OCI-LY3 (cell line): Measurements from ENCODE around the gene ZNF324B.

Experiments
- H2AFZ ChIP-seq: fragments of 200-600, 300-600 bp; shearing (Covaris generic); 2 replicates; pipeline ENCODE4 v1.6.0; 2014; ENCODE audit warnings: antibody characterized with exemption, low read depth, low read length
- H3K27ac ChIP-seq: fragments of 200-600, 300-600 bp; sonication (generic); 2 replicates; pipeline ENCODE4 v1.5.1; 2014; ENCODE audit warnings: mild to moderate bottlenecking, low read length, moderate library complexity, mixed read lengths
- H3K27me3 ChIP-seq: fragments of 200-600, 300-600 bp; sonication (generic); 2 replicates; pipeline ENCODE4 v1.6.1; 2014; ENCODE audit warnings: low read depth, low read length, mixed read lengths
- H3K36me3 ChIP-seq: fragments of 200-600, 300-600 bp; sonication (generic); replicated peaks from 2 replicates; pipeline ENCODE3; 2014; ENCODE audit warnings: low read depth, low read length, mixed read lengths
- H3K4me1 ChIP-seq: fragments of 300-600, 200-600 bp; sonication (generic); 2 replicates; pipeline ENCODE4 v1.6.1; 2014; ENCODE audit warnings: low read length, mixed read lengths
- H3K4me2 ChIP-seq: fragments of 200-600, 300-600 bp; sonication (generic); 2 replicates; pipeline ENCODE4 v1.6.1; 2014; ENCODE audit warnings: low read length, mixed read lengths
- H3K4me3 ChIP-seq: fragments of 300-600, 200-600 bp; sonication (generic); 2 replicates; pipeline ENCODE4 v1.5.1; 2014; ENCODE audit warnings: antibody characterized with exemption, mild to moderate bottlenecking, low read length, moderate library complexity
- H3K79me2 ChIP-seq: fragments of 300-600, 200-600 bp; shearing (Covaris generic); 2 replicates; pipeline ENCODE4 v1.6.1; 2014; ENCODE audit warnings: mild to moderate bottlenecking, low read length, mixed read lengths
- H3K9ac ChIP-seq: fragments of 300-600, 200-600 bp; shearing (Covaris generic); 2 replicates; pipeline ENCODE4 v1.6.0; 2014; ENCODE audit warnings: mild to moderate bottlenecking, low read length, moderate library complexity
- H3K9me3 ChIP-seq: fragments of 200-600, 300-600 bp; shearing (Covaris generic); 2 replicates; pipeline ENCODE4 v1.6.1; 2014; ENCODE audit warnings: low read length, mixed read lengths; ENCODE audit not compliant: insufficient read depth
- H4K20me1 ChIP-seq: fragments of 200-600, 300-600 bp; sonication (generic); 2 replicates; pipeline ENCODE4 v1.6.1; 2016; ENCODE audit warnings: low read length, mixed read lengths; ENCODE audit not compliant: insufficient read depth
- CTCF ChIP-seq: fragments of 200-600, 300-600 bp; sonication (generic); IDR thresholded peaks from 2 replicates; pipeline ENCODE4 v1.5.1; 2014; ENCODE audit warnings: antibody characterized with exemption, low read length, low read depth
- EZH2phosphoT487 ChIP-seq: fragments of 200-600 bp; shearing (Covaris generic); IDR thresholded peaks from 2 replicates; pipeline ENCODE4 v1.6.1; 2018; ENCODE audit warnings: antibody characterized with exemption, mixed run types, low read depth

Gene ZNF324B

GRCh38 chr19:58497634-58498170 is 46.3 kb downstream of the ZNF324B start:
- Histone ChIP-seq H3K9ac (peak overlapping the region; percentile 79), H3K9me3 (no peaks in the 10 kb centered on the region), H3K4me1 (peaks cover 20% of the 10 kb centered on the region), H3K27ac (no peak overlapping the region), H3K36me3 (peaks cover 13% of the 10 kb centered on the region), H4K20me1 (no peaks in the 10 kb centered on the region), H3K79me2 (peaks cover 28% of the 10 kb centered on the region), H2AFZ (no peak overlapping the region), H3K4me2 (peak overlapping the region; percentile 95), H3K4me3 (peak overlapping the region; percentile 81), H3K27me3 (no peaks in the 10 kb centered on the region)
- TF ChIP-seq CTCF (no peak), EZH2phosphoT487 (no peak)

- Histone ChIP-seq H3K27me3 (no peaks in the 10 kb centered on the region), H3K79me2 (peaks cover 28% of the 10 kb centered on the region), H3K4me3 (peak overlapping the region; percentile 81), H3K36me3 (peaks cover 13% of the 10 kb centered on the region), H3K27ac (peak overlapping the region; percentile 76), H3K4me2 (peak overlapping the region; percentile 95), H3K9me3 (no peaks in the 10 kb centered on the region), H4K20me1 (no peaks in the 10 kb centered on the region), H3K9ac (peak overlapping the region; percentile 79), H3K4me1 (peaks cover 20% of the 10 kb centered on the region), H2AFZ (peak overlapping the region; percentile 52; the same call in 1 of the 2 replicates)
- TF ChIP-seq CTCF, result no peak
- TF ChIP-seq EZH2phosphoT487, result no peak
Measured at GRCh38 chr19:58498316-58499020, 47.0 kb downstream of the ZNF324B start.

GRCh38 chr19:58499021-58499927 is 47.9 kb downstream of the ZNF324B start:
- H3K27ac ChIP-seq, result peak overlapping the region; percentile 76
- TF ChIP-seq CTCF (peak; percentile 34; the same call in 1 of the 2 replicates), EZH2phosphoT487 (no peak)

GRCh38 chr19:58500242-58500641 is 48.8 kb downstream of the ZNF324B start:
- Histone ChIP-seq H3K27ac (no peak overlapping the region), H3K27me3 (no peaks in the 10 kb centered on the region), H2AFZ (no peak overlapping the region), H3K36me3 (peaks cover 13% of the 10 kb centered on the region), H3K4me3 (peak overlapping the region; percentile 81), H3K9ac (no peak overlapping the region), H3K9me3 (no peaks in the 10 kb centered on the region), H3K4me1 (peaks cover 20% of the 10 kb centered on the region), H3K79me2 (peaks cover 28% of the 10 kb centered on the region), H4K20me1 (no peaks in the 10 kb centered on the region), H3K4me2 (peak overlapping the region; percentile 95)
- no peak for TF ChIP-seq EZH2phosphoT487
- TF ChIP-seq CTCF, result no peak

More at GRCh38 chr19:58499021-58499927, 47.9 kb downstream of the ZNF324B start:
- Histone ChIP-seq H3K9me3 (no peaks in the 10 kb centered on the region), H4K20me1 (no peaks in the 10 kb centered on the region), H3K4me1 (peaks cover 20% of the 10 kb centered on the region), H3K79me2 (peaks cover 28% of the 10 kb centered on the region), H3K9ac (peak overlapping the region; percentile 79), H3K4me2 (peak overlapping the region; percentile 95), H3K27me3 (no peaks in the 10 kb centered on the region), H2AFZ (peak overlapping the region; percentile 70), H3K4me3 (peak overlapping the region; percentile 81), H3K36me3 (peaks cover 13% of the 10 kb centered on the region)
